WTC11 (cell line): ENCODE data around the gene PDZRN3. TPM values are rescaled to one million over a fixed set of nuclear protein-coding genes. Genes with fewer than 3 reads are reported as not detected.

Experiments
- ATAC-seq: fragments of 200-7000 bp; cut with Tn5 transposase; 2 replicates; pipeline ENCODE4 v1.10.0; 2021; ENCODE audit warnings: mild to moderate bottlenecking, moderate library complexity
- CTCF ChIA-PET: fragments of 300-600 bp; sonication (Branson Sonifier 250); formaldehyde crosslinking; loops from one replicate; lab custom pipeline; 2021; ENCODE audit warnings: antibody characterized with exemption; lab: Charles Lee
- POLR2A ChIA-PET: fragments of 350-600 bp; sonication (Branson Sonifier 250); formaldehyde crosslinking; loops from one replicate; lab custom pipeline; 2021; ENCODE audit warnings: antibody characterized with exemption; lab: Charles Lee
- DNase-seq: peaks from one replicate; pipeline ENCODE4 v3.0.0; 2021; ENCODE audit warnings: low spot score
- H3K27ac Mint-ChIP-seq: 2 replicates; pipeline ENCODE4 v1.8.0; 2021; ENCODE audit warnings: mixed read lengths
- H3K27me3 Mint-ChIP-seq: 2 replicates; pipeline ENCODE4 v1.8.0; 2021; ENCODE audit warnings: low read depth, mild to moderate bottlenecking, moderate library complexity, mixed read lengths
- H3K36me3 Mint-ChIP-seq: 2 replicates; pipeline ENCODE4 v1.8.0; 2021; ENCODE audit warnings: mixed read lengths
- H3K4me1 Mint-ChIP-seq: 2 replicates; pipeline ENCODE4 v1.8.0; 2022; ENCODE audit warnings: mixed read lengths
- H3K4me3 Mint-ChIP-seq: 2 replicates; pipeline ENCODE4 v1.8.0; 2021; ENCODE audit warnings: mild to moderate bottlenecking, moderate library complexity, mixed read lengths
- H3K9me3 Mint-ChIP-seq: 2 replicates; pipeline ENCODE4 v1.8.0; 2021; ENCODE audit warnings: mixed read lengths
- AR ChIP-seq: fragments of 250-450 bp; sonication (Bioruptor Pico); IDR thresholded peaks from 2 replicates; pipeline ENCODE4 v1.9.0; 2021; ENCODE audit warnings: mild to moderate bottlenecking
- ATF6 ChIP-seq: sonication (generic); formaldehyde crosslinking; IDR thresholded peaks from 2 replicates; pipeline ENCODE4 v1.8.1; 2023; ENCODE audit warnings: mild to moderate bottlenecking, missing genetic modification reagents
- CTCF ChIP-seq: fragments of 200-600 bp; IDR thresholded peaks from 2 replicates; pipeline ENCODE4 v1.8.0; 2022; ENCODE audit warnings: antibody characterized with exemption
- GRHL2 ChIP-seq: fragments of 250-450 bp; sonication (Bioruptor Pico); IDR thresholded peaks from 2 replicates; pipeline ENCODE4 v1.8.0; 2022; ENCODE audit warnings: mild to moderate bottlenecking, moderate library complexity; ENCODE audit not compliant: insufficient replicate concordance, severe bottlenecking
- IRF2 ChIP-seq: sonication (generic); formaldehyde crosslinking; IDR thresholded peaks from 2 replicates; pipeline ENCODE4 v1.8.0; 2022; ENCODE audit warnings: low read depth, missing genetic modification reagents, borderline replicate concordance
- MXD4 ChIP-seq: fragments of 250-450 bp; sonication (Bioruptor Pico); IDR thresholded peaks from 2 replicates; pipeline ENCODE4 v1.8.0; 2021; ENCODE audit warnings: mild to moderate bottlenecking, moderate library complexity, borderline replicate concordance
- NFATC4 ChIP-seq: fragments of 250-450 bp; sonication (Bioruptor Pico); IDR thresholded peaks from 2 replicates; pipeline ENCODE4 v1.9.0; 2021; ENCODE audit warnings: mild to moderate bottlenecking
- NR1H2 ChIP-seq: sonication (generic); formaldehyde crosslinking; IDR thresholded peaks from 2 replicates; pipeline ENCODE4 v1.9.0; 2021; ENCODE audit warnings: mild to moderate bottlenecking, moderate library complexity, missing genetic modification reagents
- TEAD4 ChIP-seq: sonication (generic); formaldehyde crosslinking; IDR thresholded peaks from 2 replicates; pipeline ENCODE4 v1.8.0; 2022; ENCODE audit warnings: mild to moderate bottlenecking, missing genetic modification reagents
- TP53 ChIP-seq: sonication (generic); formaldehyde crosslinking; IDR thresholded peaks from 2 replicates; pipeline ENCODE4 v1.8.1; 2023; ENCODE audit warnings: mild to moderate bottlenecking, missing genetic modification reagents
- ZMAT4 ChIP-seq: fragments of 250-450 bp; sonication (Bioruptor Pico); IDR thresholded peaks from 2 replicates; pipeline ENCODE4 v1.9.0; 2021; ENCODE audit warnings: mild to moderate bottlenecking
- ZNF232 ChIP-seq: sonication (generic); formaldehyde crosslinking; IDR thresholded peaks from 2 replicates; pipeline ENCODE4 v1.8.0; 2022; ENCODE audit warnings: mild to moderate bottlenecking, missing genetic modification reagents
- ZNF281 ChIP-seq: sonication (generic); formaldehyde crosslinking; IDR thresholded peaks from 2 replicates; pipeline ENCODE4 v1.8.0; 2023; ENCODE audit warnings: mild to moderate bottlenecking, missing genetic modification reagents
- total RNA-seq: library from RNA; stranded (reverse); gene quantifications from 3 replicates; pipeline ENCODE4 v1.2.3, GENCODE V29; 2021
- TF ChIP-seq, protein P1 (sequence below): sonication (generic); formaldehyde crosslinking; IDR thresholded peaks from 2 replicates; pipeline ENCODE4 v1.8.1; 2022; ENCODE audit warnings: mild to moderate bottlenecking, moderate library complexity, missing genetic modification reagents
- TF ChIP-seq, protein P2 (sequence below): sonication (generic); formaldehyde crosslinking; IDR thresholded peaks from 2 replicates; pipeline ENCODE4 v1.8.1; 2023; ENCODE audit warnings: mild to moderate bottlenecking, moderate library complexity, missing genetic modification reagents
- TF ChIP-seq, protein P3 (sequence below): sonication (generic); formaldehyde crosslinking; IDR thresholded peaks from 2 replicates; pipeline ENCODE4 v1.8.0; 2022; ENCODE audit warnings: mild to moderate bottlenecking, missing genetic modification reagents

PDZRN3 gene
- total RNA-seq, 1 experiment from 2014 or later = 9.5 TPM

DNA sequence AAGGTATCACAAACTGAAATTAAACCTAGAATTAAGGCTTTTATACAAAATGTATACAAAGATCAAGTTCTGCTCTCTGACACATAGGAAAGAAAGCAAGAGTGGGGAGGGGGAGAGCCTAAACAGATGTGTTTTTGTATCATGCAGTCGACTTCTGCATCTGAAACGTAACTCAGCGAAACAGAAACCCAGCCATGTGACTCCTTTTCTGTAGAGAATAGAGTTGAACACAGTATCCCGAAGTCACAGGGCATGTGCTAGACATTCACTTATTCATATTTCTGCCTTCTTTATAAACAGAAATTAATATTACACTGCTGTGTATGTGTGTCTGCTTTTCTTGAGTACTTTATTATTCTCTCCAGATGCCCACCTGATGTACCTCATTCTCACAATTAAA is 121.0 kb downstream of the PDZRN3 start:
- ChIA-PET CTCF (interaction anchor here (2.3 to 4.4 kb wide), 2 partner anchors 13 to 313 kb away, joined by 7 to 30 read pairs; no protein-coding TSS in a partner anchor), POLR2A (no interaction called here)
- H3K4me3 Mint-ChIP-seq = no peak overlapping the region
- H3K4me1 Mint-ChIP-seq = peaks cover 13% of the 10 kb centered on the region
- ATAC-seq = no peak
- H3K9me3 Mint-ChIP-seq = no peaks in the 10 kb centered on the region
- H3K27me3 Mint-ChIP-seq = no peaks in the 10 kb centered on the region
- H3K27ac Mint-ChIP-seq = no peak overlapping the region
- DNase-seq = no peak
- TF ChIP-seq, protein P1, sequence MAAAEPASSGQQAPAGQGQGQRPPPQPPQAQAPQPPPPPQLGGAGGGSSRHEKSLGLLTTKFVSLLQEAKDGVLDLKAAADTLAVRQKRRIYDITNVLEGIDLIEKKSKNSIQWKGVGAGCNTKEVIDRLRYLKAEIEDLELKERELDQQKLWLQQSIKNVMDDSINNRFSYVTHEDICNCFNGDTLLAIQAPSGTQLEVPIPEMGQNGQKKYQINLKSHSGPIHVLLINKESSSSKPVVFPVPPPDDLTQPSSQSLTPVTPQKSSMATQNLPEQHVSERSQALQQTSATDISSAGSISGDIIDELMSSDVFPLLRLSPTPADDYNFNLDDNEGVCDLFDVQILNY (CRISPR knock-in tag) = no peak
- TF ChIP-seq ZNF281 (CRISPR knock-in tag) (no peak), NR1H2 (CRISPR knock-in tag) (no peak), GRHL2 (CRISPR knock-in tag) (no peak), AR (CRISPR knock-in tag) (no peak), TP53 (CRISPR knock-in tag) (no peak), IRF2 (CRISPR knock-in tag) (no peak), MXD4 (CRISPR knock-in tag) (no peak), ZNF232 (no peak), TEAD4 (no peak), NFATC4 (CRISPR knock-in tag) (no peak)
- TF ChIP-seq, protein P2, sequence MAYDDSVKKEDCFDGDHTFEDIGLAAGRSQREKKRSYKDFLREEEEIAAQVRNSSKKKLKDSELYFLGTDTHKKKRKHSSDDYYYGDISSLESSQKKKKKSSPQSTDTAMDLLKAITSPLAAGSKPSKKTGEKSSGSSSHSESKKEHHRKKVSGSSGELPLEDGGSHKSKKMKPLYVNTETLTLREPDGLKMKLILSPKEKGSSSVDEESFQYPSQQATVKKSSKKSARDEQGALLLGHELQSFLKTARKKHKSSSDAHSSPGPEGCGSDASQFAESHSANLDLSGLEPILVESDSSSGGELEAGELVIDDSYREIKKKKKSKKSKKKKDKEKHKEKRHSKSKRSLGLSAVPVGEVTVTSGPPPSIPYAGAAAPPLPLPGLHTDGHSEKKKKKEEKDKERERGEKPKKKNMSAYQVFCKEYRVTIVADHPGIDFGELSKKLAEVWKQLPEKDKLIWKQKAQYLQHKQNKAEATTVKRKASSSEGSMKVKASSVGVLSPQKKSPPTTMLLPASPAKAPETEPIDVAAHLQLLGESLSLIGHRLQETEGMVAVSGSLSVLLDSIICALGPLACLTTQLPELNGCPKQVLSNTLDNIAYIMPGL (CRISPR knock-in tag) = no peak
- H3K36me3 Mint-ChIP-seq = no peaks in the 10 kb centered on the region

DNA sequence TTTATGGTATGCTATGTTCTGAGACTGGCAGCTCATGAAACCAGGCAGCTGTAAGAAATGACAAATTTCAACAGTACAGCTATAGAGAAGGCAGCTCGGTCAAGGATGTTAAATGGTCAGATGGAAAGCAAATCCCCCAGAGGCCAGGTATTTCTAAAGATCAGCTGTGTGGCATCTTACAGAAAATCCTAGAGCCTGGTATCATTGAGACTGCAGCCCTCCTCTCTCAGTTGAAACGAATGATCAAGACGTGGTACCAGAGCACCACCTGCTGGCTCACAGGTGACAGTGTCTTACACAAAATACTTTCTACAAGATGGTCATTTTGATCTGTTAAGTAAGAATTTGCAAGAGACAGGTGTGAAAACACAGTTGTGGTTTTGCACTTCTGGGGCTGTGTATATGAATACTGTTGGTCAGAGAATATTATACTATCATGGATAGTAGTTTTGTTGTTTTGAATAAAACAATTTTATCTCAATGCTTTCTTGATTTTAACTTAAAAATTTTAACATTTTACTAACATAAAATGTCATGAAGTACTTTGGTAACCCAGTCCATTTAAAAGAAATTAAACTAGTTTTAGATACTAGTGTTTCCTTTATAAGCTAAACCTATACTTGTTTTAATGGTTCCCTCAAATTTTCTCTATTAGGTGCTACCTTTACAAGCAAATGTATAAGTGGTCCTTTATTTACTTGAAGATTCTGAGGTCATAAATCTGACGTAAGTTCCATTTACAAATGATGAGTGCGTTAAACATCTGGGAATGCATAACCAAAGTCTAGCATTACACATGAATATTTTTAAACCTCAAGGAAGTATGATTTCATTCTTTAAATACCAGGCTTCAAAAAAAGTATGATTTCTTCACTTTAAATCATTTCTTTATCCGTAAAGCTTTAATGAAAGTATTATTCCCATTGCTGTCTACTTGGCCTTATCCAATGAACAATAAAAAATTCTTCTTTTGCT is 121.8 kb downstream of the PDZRN3 start:
- no peaks in the 10 kb centered on the region for H3K36me3 Mint-ChIP-seq
- H3K9me3 Mint-ChIP-seq = no peaks in the 10 kb centered on the region
- H3K27ac Mint-ChIP-seq = no peak overlapping the region
- peaks cover 11% of the 10 kb centered on the region; the same call in 1 of the 2 replicates for H3K4me1 Mint-ChIP-seq
- ChIA-PET POLR2A (no interaction called here), CTCF (interaction anchor here (0.5 to 4.4 kb wide), 16 partner anchors 8 to 408 kb away, joined by 3 to 30 read pairs (median 3); no protein-coding TSS in a partner anchor)
- ATAC-seq (peak; percentile 90), DNase-seq (peak; percentile 70)
- H3K4me3 Mint-ChIP-seq = no peak overlapping the region
- no peak for TF ChIP-seq ATF6 (CRISPR knock-in tag)
- TF ChIP-seq, protein P3, sequence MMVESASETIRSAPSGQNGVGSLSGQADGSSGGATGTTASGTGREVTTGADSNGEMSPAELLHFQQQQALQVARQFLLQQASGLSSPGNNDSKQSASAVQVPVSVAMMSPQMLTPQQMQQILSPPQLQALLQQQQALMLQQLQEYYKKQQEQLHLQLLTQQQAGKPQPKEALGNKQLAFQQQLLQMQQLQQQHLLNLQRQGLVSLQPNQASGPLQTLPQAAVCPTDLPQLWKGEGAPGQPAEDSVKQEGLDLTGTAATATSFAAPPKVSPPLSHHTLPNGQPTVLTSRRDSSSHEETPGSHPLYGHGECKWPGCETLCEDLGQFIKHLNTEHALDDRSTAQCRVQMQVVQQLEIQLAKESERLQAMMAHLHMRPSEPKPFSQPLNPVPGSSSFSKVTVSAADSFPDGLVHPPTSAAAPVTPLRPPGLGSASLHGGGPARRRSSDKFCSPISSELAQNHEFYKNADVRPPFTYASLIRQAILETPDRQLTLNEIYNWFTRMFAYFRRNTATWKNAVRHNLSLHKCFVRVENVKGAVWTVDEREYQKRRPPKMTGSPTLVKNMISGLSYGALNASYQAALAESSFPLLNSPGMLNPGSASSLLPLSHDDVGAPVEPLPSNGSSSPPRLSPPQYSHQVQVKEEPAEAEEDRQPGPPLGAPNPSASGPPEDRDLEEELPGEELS = no peak
- TF ChIP-seq ZMAT4 (CRISPR knock-in tag) = no peak
- peak; percentile 90 for TF ChIP-seq CTCF
- no peaks in the 10 kb centered on the region for H3K27me3 Mint-ChIP-seq
